Activated CD8-positive, alpha-beta memory T cell treated with anti-CD3 and anti-CD28 coated beads, Interleukin-2, amount 50 U/mL, for 48 hours (primary cell): ENCODE results near the gene LHFPL5.

Experiments used
- DNase-seq: peaks from one replicate; pipeline ENCODE4 v3.0.0-alpha.2; 2020

The LHFPL5 gene

GRCh38 chr6:35794536-35795452, 10.4 kb upstream of the LHFPL5 start:
- DNase-seq, result no peak

- no peak for DNase-seq
These were observed 9.6 kb upstream of the LHFPL5 start for GRCh38 chr6:35795453-35796071.

- DNase-seq, result no peak
These were observed 8.9 kb upstream of the LHFPL5 start for GRCh38 chr6:35796236-35796635.

GRCh38 chr6:35797837-35798526, 7.2 kb upstream of the LHFPL5 start:
- no peak for DNase-seq

GRCh38 chr6:35798706-35799105, 6.4 kb upstream of the LHFPL5 start:
- DNase-seq, result no peak

- no peak for DNase-seq
These were observed 4.0 kb upstream of the LHFPL5 start for GRCh38 chr6:35801148-35801547.

- DNase-seq, result no peak
These were observed 3.5 kb downstream of the LHFPL5 start for GRCh38 chr6:35808688-35809087.

GRCh38 chr6:35809809-35810208, 4.7 kb downstream of the LHFPL5 start:
- no peak for DNase-seq

- DNase-seq, result no peak
These were observed 6.0 kb downstream of the LHFPL5 start for GRCh38 chr6:35810971-35811698.

GRCh38 chr6:35811699-35811995, 6.5 kb downstream of the LHFPL5 start:
- no peak for DNase-seq

- DNase-seq, result no peak
These were observed 12.4 kb downstream of the LHFPL5 start for GRCh38 chr6:35817515-35817914.

- no peak for DNase-seq
These were observed 18.4 kb downstream of the LHFPL5 start for GRCh38 chr6:35823601-35824000.

GRCh38 chr6:35824552-35825192, 19.5 kb downstream of the LHFPL5 start:
- no peak for DNase-seq

- DNase-seq, result no peak
These were observed 24.2 kb downstream of the LHFPL5 start for GRCh38 chr6:35829306-35829705.

- no peak for DNase-seq
These were observed 26.3 kb downstream of the LHFPL5 start for GRCh38 chr6:35831257-35832007.

GRCh38 chr6:35833536-35833935, 28.4 kb downstream of the LHFPL5 start:
- no peak for DNase-seq

GRCh38 chr6:35839019-35839418, 33.9 kb downstream of the LHFPL5 start:
- no peak for DNase-seq

GRCh38 chr6:35842381-35842780, 37.2 kb downstream of the LHFPL5 start:
- DNase-seq, result no peak

- DNase-seq, result no peak
These were observed 39.1 kb downstream of the LHFPL5 start for GRCh38 chr6:35844290-35844689.

GRCh38 chr6:35850208-35850607, 45.1 kb downstream of the LHFPL5 start:
- no peak for DNase-seq

- no peak for DNase-seq
These were observed 47.8 kb downstream of the LHFPL5 start for GRCh38 chr6:35852994-35853393.

GRCh38 chr6:35856250-35856649, 51.1 kb downstream of the LHFPL5 start:
- DNase-seq, result no peak
